Type B pancreatic cell (in vitro differentiated cells): ENCODE data around the gene PLEKHG4B. TPM values are rescaled to one million over a fixed set of nuclear protein-coding genes. Genes with fewer than 3 reads are reported as not detected.
A peak's percentile ranks its signal among the peaks of the same experiment; 100 is the strongest.

Experiments used
- DNase-seq: peaks from one replicate; pipeline ENCODE4 v3.0.0; 2021; ENCODE audit warnings: mixed read lengths; ENCODE audit not compliant: unreplicated experiment; ENCODE audit errors: extremely low spot score
- H3K27ac Mint-ChIP-seq: 2 replicates; pipeline ENCODE4 v1.8.0; 2021; ENCODE audit warnings: mild to moderate bottlenecking, mixed read lengths
- H3K27me3 Mint-ChIP-seq: 2 replicates; pipeline ENCODE4 v1.8.0; 2021; ENCODE audit warnings: mixed read lengths
- H3K36me3 Mint-ChIP-seq: 2 replicates; pipeline ENCODE4 v1.8.0; 2021; ENCODE audit warnings: mixed read lengths
- H3K4me1 Mint-ChIP-seq: one replicate; pipeline ENCODE4 v1.8.0; 2021; ENCODE audit warnings: mixed read lengths; ENCODE audit not compliant: unreplicated experiment
- H3K4me3 Mint-ChIP-seq: 2 replicates; pipeline ENCODE4 v1.8.0; 2021; ENCODE audit warnings: mild to moderate bottlenecking, mixed read lengths
- H3K9me3 Mint-ChIP-seq: 2 replicates; pipeline ENCODE4 v1.8.0; 2021; ENCODE audit warnings: mixed read lengths
- CTCF ChIP-seq: fragments of 200-600 bp; sonication (generic); conservative IDR thresholded peaks from 2 replicates; pipeline ENCODE4 v1.5.0; 2021; ENCODE audit warnings: antibody characterized with exemption, mild to moderate bottlenecking
- total RNA-seq: library from RNA; stranded (reverse); gene quantifications from 2 replicates; pipeline ENCODE4 v1.2.1, GENCODE V29; 2021; ENCODE audit warnings: low replicate concordance

PLEKHG4B gene
- total RNA-seq, 1 donor from 2014 or later = 32.8 TPM

GRCh38 chr5:79263-79662 is 12.7 kb upstream of the PLEKHG4B start:
- no peak overlapping the region for H3K4me3 Mint-ChIP-seq
- H3K27me3 Mint-ChIP-seq = peaks cover 43% of the 10 kb centered on the region
- no peak overlapping the region for H3K27ac Mint-ChIP-seq
- no peaks in the 10 kb centered on the region for H3K9me3 Mint-ChIP-seq
- peaks cover 34% of the 10 kb centered on the region for H3K4me1 Mint-ChIP-seq
- peaks cover 4% of the 10 kb centered on the region for H3K36me3 Mint-ChIP-seq
- peak; percentile 39 for DNase-seq
- no peak for TF ChIP-seq CTCF

GRCh38 chr5:79821-80220 is 12.1 kb upstream of the PLEKHG4B start:
- Mint-ChIP-seq H3K36me3 (peaks cover 4% of the 10 kb centered on the region), H3K27me3 (peaks cover 42% of the 10 kb centered on the region), H3K4me1 (peaks cover 34% of the 10 kb centered on the region), H3K4me3 (no peak overlapping the region), H3K9me3 (no peaks in the 10 kb centered on the region), H3K27ac (no peak overlapping the region)
- peak; percentile 47 for DNase-seq
- no peak for TF ChIP-seq CTCF

GRCh38 chr5:81391-82021 is 10.5 kb upstream of the PLEKHG4B start:
- no peak for TF ChIP-seq CTCF
- Mint-ChIP-seq H3K9me3 (no peaks in the 10 kb centered on the region), H3K4me3 (peak overlapping the region; percentile 22), H3K27ac (peak overlapping the region; percentile 20), H3K27me3 (peaks cover 36% of the 10 kb centered on the region), H3K36me3 (peaks cover 4% of the 10 kb centered on the region), H3K4me1 (peaks cover 28% of the 10 kb centered on the region)
- peak; percentile 64 for DNase-seq

- DNase-seq = peak; percentile 70
- Mint-ChIP-seq H3K36me3 (peaks cover 4% of the 10 kb centered on the region), H3K27me3 (peaks cover 40% of the 10 kb centered on the region), H3K4me3 (peak overlapping the region; percentile 74), H3K9me3 (no peaks in the 10 kb centered on the region), H3K4me1 (peaks cover 24% of the 10 kb centered on the region), H3K27ac (peak overlapping the region; percentile 20)
- no peak for TF ChIP-seq CTCF
Observed at GRCh38 chr5:82097-82496, 9.9 kb upstream of the PLEKHG4B start.

GRCh38 chr5:82570-82969 is 9.4 kb upstream of the PLEKHG4B start:
- DNase-seq = peak; percentile 44
- Mint-ChIP-seq H3K9me3 (no peaks in the 10 kb centered on the region), H3K4me3 (peak overlapping the region; percentile 38), H3K36me3 (peaks cover 4% of the 10 kb centered on the region), H3K4me1 (peaks cover 24% of the 10 kb centered on the region), H3K27me3 (peaks cover 45% of the 10 kb centered on the region), H3K27ac (peak overlapping the region; percentile 20)
- TF ChIP-seq CTCF = no peak
